NCI-H748 treated with DMSO at 0.1 percent for 48 hours (cell line): ENCODE data around the gene SCYGR1.
"Not testable (repeated sequence)": the region's sequence is repeated elsewhere in the genome, so short reads cannot be mapped to it uniquely, and the experiment has no call there.

ENCODE experiments used
- DNase-seq: peaks from one replicate; lab custom pipeline; 2025; lab: John Stamatoyannopoulos, UW

Gene SCYGR1

DNA sequence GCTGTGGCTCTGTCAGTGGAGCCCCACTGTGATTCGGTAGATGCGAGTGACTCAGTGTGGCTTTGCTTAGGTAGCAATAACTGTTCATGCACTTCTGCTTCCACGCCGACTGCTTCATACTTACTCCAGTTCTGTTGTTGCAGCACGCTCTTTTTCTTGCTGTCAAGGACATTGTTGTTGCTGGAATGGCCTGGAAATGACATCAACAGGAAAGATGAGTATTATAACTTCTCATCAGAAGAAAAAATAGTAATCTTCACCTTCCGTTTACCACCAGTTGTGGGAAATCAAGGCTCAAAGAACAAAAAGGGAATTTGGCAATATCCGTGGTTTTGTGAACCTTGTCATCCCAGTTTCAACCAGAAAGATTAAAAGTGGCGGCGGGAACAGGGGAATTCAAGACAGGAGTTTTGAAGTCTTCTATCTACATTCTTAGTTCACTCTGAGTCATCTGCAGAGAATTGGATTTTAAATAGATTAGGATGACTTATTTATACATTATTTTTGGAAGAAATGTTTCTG is 16.9 kb downstream of the SCYGR1 start:
- no peak for DNase-seq

DNA sequence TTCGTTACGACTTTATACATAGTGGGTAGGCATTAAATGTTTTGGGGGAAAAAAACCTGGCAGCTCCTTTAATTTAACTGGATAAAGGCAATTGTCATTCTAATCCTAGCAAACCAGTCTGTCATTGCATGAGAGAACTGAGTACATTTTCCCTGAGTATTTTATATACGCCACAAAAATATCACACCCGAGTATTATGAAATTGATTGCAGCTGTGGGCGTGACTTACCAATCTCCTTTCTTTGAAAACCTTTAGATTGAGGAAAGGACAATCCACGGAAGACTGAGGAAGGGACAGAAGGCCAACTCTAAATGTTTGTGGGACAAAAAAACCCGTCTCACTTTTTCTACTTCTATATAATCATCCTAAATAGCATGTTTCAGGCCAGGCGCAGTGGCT is 17.7 kb downstream of the SCYGR1 start:
- DNase-seq = no peak

DNA sequence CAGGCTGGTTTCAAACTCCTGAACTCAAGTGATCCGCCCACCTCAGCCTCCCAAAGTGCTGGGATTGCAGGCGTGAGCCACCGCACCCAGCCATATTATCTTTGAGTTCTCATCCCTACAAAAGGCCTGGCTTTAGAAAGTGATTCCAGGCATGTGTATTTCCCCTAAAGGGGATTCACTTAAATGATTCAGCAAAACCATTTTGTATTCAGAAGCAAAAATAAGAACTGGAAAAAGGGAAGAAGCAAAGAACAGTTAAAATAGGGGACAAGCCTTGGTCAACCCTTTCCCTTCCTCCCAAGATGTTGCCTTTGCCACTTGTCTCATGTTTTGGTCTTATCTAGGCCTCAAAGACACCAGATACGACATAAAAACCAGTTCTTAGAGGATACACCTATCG is 19.2 kb downstream of the SCYGR1 start:
- DNase-seq = no peak

DNA sequence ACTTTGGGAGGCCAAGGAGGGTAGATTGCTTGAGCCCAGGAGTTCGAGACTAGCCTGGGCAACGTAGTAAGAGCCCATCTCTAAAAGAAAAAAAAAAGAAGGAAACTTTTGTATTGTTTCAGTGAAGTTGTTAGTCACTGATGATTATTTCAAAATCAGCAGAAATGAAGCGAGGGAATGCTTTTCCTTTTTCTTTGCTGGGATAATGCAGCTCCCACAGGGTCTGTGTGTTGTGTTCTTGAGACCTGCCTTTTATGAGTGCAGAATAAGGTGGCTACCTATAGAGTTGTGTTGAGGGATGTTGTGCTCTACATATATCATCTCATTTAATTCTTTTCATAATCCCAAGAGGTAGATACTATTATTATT is 20.3 kb downstream of the SCYGR1 start:
- DNase-seq = no peak

DNA sequence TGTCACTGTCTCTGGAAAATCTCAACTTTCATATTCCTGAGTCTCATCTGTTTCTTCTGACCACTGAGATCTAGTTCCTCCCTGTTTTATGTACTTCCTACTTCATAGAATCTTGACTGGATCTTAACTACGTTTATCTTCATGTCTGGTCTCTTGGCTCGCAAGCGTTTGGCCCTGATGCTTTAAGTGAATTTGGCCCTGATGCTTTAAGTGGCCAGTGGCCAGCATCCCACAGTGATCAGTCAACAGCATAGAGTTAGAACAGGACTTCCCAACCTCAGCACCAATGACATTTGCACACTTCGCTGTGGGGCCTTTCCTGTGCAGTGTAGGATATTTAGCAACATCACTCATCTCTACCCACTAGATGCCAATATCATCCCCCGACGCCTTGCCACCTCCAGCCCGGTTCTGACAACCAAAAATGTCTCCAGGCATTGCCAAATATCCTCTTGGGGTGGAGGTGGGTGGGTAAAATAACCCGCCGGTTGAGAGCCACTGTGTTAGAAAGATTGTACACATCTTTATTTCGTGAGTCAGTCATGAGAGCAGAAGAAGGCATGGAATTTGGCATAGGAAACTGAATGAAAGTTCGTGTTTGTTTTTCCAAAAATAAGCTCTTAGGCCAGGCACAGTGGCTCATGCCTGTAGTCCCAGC is 20.9 kb downstream of the SCYGR1 start:
- no peak for DNase-seq

DNA sequence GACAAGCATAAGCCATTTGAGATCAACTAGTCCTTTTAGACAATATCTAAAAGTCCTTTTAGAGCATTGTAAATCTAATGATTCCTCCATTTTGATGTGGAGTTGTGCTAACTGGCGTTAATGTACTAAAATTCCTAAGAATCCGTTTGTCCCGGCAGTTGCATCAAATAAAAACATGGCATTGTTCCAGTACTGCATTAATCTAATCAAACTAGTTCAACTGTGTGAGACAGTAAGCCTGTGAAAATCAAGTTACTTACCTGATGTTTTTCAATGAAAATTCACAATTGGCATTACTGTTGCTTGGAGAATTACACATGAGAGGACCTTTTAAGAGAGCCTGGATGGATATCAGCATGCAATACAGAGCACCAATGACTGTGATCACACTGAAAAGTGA is 21.9 kb downstream of the SCYGR1 start:
- DNase-seq = no peak

DNA sequence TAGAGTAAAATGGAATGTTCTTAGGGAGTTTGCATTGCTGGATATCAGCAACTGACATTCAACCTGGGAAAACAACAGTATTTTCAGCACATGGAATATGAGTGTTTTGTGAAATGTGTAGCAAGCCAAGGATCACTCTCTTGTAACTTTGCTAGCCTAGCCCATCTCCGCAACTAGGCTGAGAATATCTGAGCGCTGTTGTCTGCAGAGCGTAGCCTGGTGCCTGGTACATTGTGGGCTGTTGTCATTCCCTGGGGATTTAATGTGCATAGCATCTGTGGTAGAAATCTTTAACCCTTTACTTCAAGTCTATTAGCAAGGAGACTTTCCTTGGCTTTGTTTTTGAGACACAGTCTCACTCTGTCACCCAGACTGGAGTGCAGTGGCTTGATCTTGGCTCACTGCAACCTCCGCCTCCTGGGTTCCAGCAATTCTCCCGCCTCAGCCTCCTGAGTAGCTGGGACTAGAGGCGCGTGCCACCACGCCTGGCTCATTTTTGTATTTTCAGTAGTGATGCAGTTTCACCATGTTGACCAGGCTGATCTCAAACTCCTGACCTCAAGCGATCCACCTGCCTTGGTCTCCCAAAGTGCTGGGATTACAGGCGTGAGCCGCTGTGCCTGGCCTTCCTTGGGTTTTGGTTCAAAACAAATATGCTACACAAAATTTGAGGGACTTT is 23.0 kb downstream of the SCYGR1 start:
- DNase-seq = not testable (repeated sequence)

DNA sequence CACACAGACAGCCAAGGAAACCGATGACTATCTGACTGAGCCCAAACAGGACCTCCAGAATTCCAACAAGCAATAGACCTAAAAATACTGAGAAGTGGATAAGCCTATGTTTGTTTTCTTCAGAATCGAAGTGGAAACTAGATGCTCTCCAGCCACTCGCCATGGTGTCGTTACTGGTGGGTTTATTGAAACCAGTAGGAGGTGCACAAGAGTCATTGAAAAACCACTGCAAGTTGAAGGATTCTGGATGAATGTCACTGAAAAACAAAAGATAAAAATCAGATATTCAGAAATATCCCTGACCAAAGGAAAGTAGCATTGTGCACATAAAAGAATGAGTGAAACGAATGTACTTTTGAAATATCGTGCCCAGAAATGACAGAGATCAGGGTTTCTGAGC is 24.0 kb downstream of the SCYGR1 start:
- no peak for DNase-seq

DNA sequence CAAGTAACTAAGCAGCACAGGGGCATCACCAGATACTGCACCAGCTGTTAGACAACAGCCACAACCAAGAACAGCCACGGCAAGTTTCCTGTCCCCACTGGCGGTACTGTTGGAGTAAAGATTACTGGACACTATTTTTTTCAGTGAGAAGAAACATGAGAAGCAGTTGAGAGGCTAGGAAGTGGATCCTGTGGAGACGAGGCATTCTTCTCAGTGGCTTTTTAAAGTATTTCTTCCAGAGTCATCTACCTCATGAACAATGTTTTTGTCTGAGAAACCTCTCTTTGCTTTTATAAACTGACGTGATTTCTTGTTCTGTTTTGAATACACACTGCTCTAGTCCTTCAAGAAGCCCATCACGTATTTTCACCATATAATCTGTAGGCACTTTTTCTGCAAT is 27.4 kb downstream of the SCYGR1 start:
- DNase-seq = no peak

DNA sequence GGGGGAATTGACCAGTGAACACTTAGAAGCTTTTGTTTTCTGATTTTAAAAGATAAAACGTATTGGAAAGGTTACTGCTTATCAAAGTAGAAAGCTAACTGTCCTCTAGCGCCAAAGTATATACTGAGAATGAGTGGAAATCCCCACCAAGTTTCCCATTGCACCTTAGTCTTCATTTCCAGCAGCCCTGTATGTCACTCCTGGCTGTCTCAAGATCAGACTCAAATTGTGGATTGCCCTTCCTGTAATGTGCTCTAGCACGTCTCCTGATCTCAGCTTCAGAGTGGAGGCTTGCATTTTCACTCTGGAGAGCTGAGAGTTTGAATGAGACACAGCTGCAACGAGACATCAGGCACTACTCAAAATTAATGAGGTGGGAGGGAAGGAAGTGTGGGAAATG is 36.1 kb downstream of the SCYGR1 start:
- no peak for DNase-seq

DNA sequence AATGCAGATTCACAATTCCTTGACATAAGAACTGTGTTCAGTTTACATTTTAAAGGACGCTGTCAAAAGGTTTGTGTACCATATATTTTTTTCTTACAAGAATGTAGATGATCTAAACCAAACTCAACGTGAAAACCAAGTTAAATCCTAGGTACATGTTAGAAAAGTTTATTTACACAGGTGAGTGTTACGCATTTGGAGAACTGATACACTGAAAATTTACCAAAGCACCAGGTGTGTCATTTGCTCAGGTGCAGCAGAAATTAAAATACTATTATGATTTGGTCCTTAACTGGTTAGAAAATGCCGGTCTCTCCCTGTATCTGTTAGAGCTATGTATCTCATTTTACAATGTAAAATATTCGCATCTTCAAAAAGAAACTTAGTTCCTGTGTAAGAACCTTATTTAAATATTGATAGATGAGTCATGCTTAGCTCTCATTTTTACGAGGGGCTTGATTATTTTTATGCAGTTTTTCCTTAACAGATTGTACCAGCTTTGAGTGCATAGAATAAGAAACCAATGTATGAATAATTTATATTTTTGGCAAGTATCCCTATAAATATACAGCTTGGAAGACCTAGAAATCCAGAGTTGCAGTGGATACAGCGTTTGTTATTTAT is 37.6 kb downstream of the SCYGR1 start:
- no peak for DNase-seq

DNA sequence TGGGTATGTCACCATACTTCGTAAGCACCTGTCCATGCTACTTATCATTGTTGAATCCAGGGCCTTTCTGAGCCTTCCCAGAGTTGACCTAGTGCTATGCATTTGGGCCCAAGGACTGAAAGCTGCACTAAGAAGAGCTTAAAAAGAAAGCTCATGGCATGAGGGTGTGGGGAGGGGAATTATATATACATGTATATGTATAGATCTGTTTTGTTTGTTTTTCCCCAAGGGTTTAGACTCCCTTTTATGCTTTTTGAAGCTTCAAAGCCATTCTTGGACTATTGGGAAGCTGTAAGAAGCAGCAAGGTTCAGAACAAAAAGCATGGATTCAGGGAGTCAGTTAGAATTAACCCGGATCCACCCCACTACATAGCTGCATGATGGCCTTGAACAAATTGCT is 39.4 kb downstream of the SCYGR1 start:
- no peak for DNase-seq

DNA sequence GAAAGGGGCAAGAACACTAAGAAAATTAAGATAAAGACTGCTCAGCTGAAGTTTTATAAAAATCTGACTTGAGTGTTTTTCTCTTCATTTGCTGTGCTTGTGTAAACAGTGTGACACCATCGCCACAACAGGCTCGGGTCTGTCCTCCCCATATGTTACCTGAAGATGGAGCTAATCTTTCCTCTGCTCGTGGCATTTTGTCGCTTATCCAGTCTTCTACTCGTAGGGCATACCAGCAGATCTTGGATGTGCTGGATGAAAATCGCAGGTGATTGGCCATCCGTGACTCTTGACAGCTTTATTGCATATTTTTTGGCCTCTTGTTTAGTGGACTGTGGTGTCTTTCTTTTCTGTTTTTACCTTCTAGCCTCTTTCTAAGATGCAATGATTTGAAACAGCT is 40.6 kb downstream of the SCYGR1 start:
- no peak for DNase-seq

DNA sequence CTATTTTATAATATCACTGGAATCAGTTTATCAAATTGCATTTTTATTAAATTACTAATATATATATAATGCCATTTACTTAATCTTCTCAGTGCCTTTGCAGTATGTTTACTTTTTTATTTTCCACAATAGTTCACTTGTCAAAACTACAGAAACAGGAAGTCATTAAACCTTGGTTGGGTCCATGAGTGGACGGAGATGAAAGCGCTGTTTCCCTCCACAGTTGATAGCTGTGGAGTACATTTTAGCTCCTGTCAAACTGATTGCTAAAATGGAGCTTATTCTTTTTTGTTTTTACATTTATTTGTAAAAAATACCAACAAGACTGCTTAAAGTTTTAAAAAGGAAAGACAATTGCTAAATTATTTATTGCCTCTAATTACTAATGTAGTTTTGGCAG is 43.5 kb downstream of the SCYGR1 start:
- DNase-seq = no peak

DNA sequence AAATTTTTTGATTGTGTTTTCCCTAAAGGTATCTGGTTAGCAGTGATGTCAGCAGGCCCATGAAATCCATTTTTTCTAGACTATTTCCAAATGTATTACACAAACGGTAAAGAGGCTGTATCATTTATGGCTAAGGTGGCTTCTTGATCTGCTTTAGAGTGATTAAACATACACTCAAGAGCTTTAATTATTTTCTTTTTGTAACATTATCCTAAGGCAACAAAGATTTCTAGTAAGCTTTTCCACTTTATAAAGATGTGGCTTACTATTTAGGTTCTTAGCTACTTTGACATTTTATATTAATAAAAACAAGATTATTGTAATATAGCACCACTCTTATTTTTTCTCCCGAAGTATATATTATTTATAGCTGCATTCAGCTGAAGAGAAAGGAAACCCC is 46.2 kb downstream of the SCYGR1 start:
- no peak for DNase-seq

DNA sequence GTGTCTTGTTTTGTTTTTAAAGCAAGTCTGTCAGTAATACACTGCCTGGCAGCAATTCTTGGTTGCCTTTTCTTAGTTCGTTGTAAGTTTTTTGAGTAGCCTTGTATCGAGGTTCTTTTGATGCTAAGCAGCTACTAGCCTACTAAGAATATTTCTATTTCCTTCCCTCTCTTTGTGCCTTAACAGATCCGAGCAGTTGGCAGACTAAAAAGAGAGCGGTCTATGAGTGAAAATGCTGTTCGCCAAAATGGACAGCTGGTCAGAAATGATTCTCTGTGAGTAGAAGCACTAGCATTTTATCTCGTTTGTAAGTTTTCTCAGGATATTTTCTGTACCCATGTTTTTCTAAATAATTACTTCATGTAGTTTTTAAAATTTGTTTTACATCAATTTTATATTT is 47.6 kb downstream of the SCYGR1 start:
- DNase-seq = no peak

DNA sequence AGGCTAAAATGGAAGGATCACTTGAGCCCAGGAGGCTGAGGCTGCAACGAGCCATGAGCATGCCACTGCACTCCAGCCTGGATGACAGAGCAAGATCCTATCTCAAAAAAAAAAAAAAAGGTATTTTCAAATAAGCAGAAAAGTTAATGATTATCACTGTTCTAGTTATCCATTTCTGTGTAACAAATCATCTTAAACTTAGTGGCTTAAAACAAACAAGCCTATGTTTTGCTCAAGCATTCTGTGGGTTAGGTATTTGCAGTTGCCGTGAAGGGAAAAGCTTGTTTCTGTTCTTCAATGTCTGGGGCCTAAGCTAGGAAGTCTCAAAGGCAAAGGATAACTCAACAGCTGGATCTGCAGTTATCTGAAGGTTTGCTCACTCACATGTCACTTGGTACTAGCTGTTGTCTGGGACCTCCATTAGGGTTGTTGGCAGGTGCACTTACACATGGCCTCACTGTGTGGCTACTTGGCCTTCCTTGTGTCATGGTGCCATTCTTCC is 48.6 kb downstream of the SCYGR1 start:
- DNase-seq = no peak
